Esophagus squamous epithelium (tissue), 5 donors: ENCODE measurements around the gene LENEP. TPM values are rescaled to one million over a fixed set of nuclear protein-coding genes. Genes with fewer than 3 reads are reported as not detected.
A peak's percentile ranks its signal among the peaks of the same experiment; 100 is the strongest.

Source experiments
- DNase-seq: peaks from one replicate; lab custom pipeline; 2025; lab: John Stamatoyannopoulos, UW
- H3K27ac ChIP-seq, 4 donors: fragments of 200-600 bp; sonication (generic); one replicate each; pipeline ENCODE4 v1.5.1; 2016 to 2019; ENCODE audit warnings: mild to moderate bottlenecking in 1 of 4
- H3K27me3 ChIP-seq, 4 donors: fragments of 200-600 bp; sonication (generic); 1 replicate in 3 of 4; 2 replicates in 1 of 4; pipeline versions ENCODE4 v1.5.1 to v1.6.0; 2017 to 2021; ENCODE audit warnings: antibody characterized with exemption in 1 of 4
- H3K36me3 ChIP-seq, 3 donors: fragments of 200-600 bp; sonication (generic); one replicate each; pipeline ENCODE4 v1.5.1; 2016 to 2019
- H3K4me1 ChIP-seq, 3 donors: fragments of 200-600 bp; sonication (generic); one replicate each; pipeline ENCODE4 v1.5.1; 2017 to 2019
- H3K4me3 ChIP-seq, 4 donors: fragments of 200-600 bp; sonication (generic); 1 replicate in 3 of 4; 2 replicates in 1 of 4; pipeline ENCODE4 v1.5.1; 2016 to 2019; ENCODE audit warnings: mild to moderate bottlenecking in 2 of 4, moderate library complexity in 1 of 4
- H3K9me3 ChIP-seq, 3 donors: fragments of 200-600 bp; sonication (generic); one replicate each; pipeline ENCODE4 v1.5.1; 2016 to 2019
- CTCF ChIP-seq, 6 experiments: fragments of 450-650 bp in 4 of 6; fragments of 200-600 bp in 2 of 6; sonication (generic) in 2 of 6; IDR thresholded peaks; one replicate each; pipeline ENCODE4 v1.5.1; 2016 to 2019; ENCODE audit warnings: antibody characterized with exemption in 6 of 6, mild to moderate bottlenecking in 4 of 6, moderate library complexity in 4 of 6
- POLR2A ChIP-seq, 4 donors: fragments of 450-650 bp; IDR thresholded peaks; one replicate each; pipeline ENCODE4 v1.6.1; 2017; ENCODE audit warnings: antibody characterized with exemption in 4 of 4, mild to moderate bottlenecking in 4 of 4, moderate library complexity in 3 of 4
- WGBS, 2 donors: methylation state at CpG; one replicate each; pipeline ENCODE4 v1.1.5; 2018; 5-methylcytosine and 5-hydroxymethylcytosine counted together
- intact Hi-C: fragments of 100-400 bp; cut with DNase I; formaldehyde crosslinking; loops from one replicate; pipeline ENCODE4 v1.15.0; 2022
- small RNA-seq, 4 donors: library from RNA; depleted of rRNA; stranded (forward); fragments of <200 nt; gene quantifications; one replicate each; pipeline ENCODE3, GENCODE V24; 2016
- total RNA-seq, 4 donors: library from RNA; depleted of rRNA; stranded (reverse); fragments of >200 nt; gene quantifications; one replicate each; pipeline ENCODE4 v1.1.0, GENCODE V29; 2016
- donor health status: DM: yes; HTN: yes; CAD: no.

The LENEP gene
- total RNA-seq, 4 donors from 2014 or later: not detected

GRCh38 chr1:155042789-155043188 lies 49.4 kb downstream of the LENEP start:
- Histone ChIP-seq H3K27ac (no peak overlapping the region), H3K9me3 (no peaks in the 10 kb centered on the region), H3K4me1 (peaks cover 14 to 56% (median 30%) of the 10 kb centered on the region in 3 donors), H3K36me3 (no peaks in the 10 kb centered on the region), H3K27me3 (no peaks in the 10 kb centered on the region), H3K4me3 (no peak overlapping the region)
- intact Hi-C loops: no loop called here
- TF ChIP-seq POLR2A (IDR thresholded peaks at IDR 0.05) (no peak), CTCF (IDR thresholded peaks at IDR 0.05) (no peak)
- no peak for DNase-seq
- WGBS, 2 donors: 81 to 85% methylated on average over 5 of the region's 5 CpGs

DNA sequence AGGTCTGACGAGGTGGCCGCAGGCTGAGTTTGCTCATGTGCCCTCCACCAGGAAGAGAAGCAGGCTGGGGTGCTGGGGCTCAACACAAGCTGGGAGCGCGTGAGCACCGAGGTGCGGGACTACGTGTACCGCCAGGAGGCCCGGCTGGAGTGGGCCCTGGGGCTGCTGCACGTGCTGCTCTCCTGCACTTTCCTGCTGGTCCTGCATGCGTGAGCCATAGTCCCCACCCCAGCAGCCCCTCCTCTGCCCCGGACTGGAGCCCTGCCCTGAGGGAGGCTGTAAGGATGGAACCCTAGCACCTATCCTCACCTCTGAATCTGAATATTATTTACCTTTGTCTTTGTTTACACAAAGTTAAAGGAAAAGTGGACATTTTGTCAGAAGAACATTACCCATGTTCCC lies 49.9 kb downstream of the LENEP start:
- Histone ChIP-seq H3K9me3 (no peaks in the 10 kb centered on the region), H3K27me3 (no peaks in the 10 kb centered on the region), H3K4me1 (peaks cover 11 to 55% (median 25%) of the 10 kb centered on the region in 3 donors), H3K4me3 (no peak overlapping the region), H3K27ac (no peak overlapping the region), H3K36me3 (no peaks in the 10 kb centered on the region)
- WGBS, 2 donors: 72 to 77% methylated on average over 4 to 11 of the region's 12 CpGs
- intact Hi-C loops: no loop called here
- DNase-seq: no peak
- TF ChIP-seq CTCF (IDR thresholded peaks at IDR 0.05) (no peak), POLR2A (IDR thresholded peaks at IDR 0.05) (no peak)

DNA sequence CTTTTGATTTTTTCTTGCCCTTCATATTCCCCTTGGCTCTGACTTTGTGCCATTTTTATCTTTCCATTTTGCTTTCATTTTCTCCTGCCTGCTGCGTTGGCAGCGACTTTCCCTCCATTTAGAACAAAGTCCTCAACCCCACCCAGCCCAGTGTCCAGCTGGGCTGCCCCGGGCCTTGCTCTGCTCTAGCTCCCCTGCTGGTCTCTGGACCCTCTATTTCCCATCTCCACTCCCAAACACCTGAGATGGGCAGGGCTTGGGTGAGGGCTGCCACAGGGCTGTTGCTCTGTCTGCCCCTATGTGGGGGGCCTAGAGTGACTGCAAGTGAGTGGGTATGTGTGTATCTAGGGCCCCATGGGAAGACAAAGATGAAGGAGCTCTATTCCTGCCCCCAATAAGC lies 50.4 kb downstream of the LENEP start:
- DNase-seq: no peak
- TF ChIP-seq CTCF (IDR thresholded peaks at IDR 0.05): no peak
- TF ChIP-seq POLR2A (IDR thresholded peaks at IDR 0.05): no peak
- Histone ChIP-seq H3K4me1 (peaks cover 6 to 55% (median 21%) of the 10 kb centered on the region in 3 donors), H3K36me3 (no peaks in the 10 kb centered on the region), H3K9me3 (no peaks in the 10 kb centered on the region), H3K27ac (peak overlapping the region in 1 of 4 donors; percentile 42), H3K27me3 (no peaks in the 10 kb centered on the region), H3K4me3 (no peak overlapping the region)
- WGBS, 2 donors: 43 to 56% methylated on average over 3 of the region's 3 CpGs
- intact Hi-C loops: no loop called here

Small RNA genes within 50 kb of the gene (small RNA-seq; reads per million reads assigned to genes)
- gene MIR4258 (0 to 0.15 (median 0.04) reads per million in 4 donors), gene RF00017 (0 reads per million in 4 donors)

Other genes with a start within 250 kb of the LENEP start
- 1 to 10 TPM in 1 of 4 donors, under 1 TPM in 3; 0.08 to 1.7 (median 0.50) TPM for gene KCNN3, start 123.3 kb upstream of the LENEP start, total RNA-seq
- 10 to 100 TPM; 29.0 to 38.2 (median 33.5) TPM for gene PMVK, start 56.9 kb upstream of the LENEP start, total RNA-seq
- gene PBXIP1, start 37.5 kb upstream of the LENEP start, total RNA-seq: 10 to 100 TPM; 11.1 to 51.1 (median 29.3) TPM
- 10 to 100 TPM; 14.4 to 18.8 (median 17.5) TPM for gene PYGO2, start 31.8 kb upstream of the LENEP start, total RNA-seq
- gene SHC1, start 22.8 kb upstream of the LENEP start, total RNA-seq: 10 to 100 TPM; 37.6 to 80.9 (median 65.8) TPM
- gene CKS1B, start 18.9 kb upstream of the LENEP start, total RNA-seq: 10 to 100 TPM; 34.9 to 72.8 (median 55.3) TPM
- gene FLAD1, start 10.2 kb upstream of the LENEP start, total RNA-seq: 10 to 100 TPM; 21.5 to 30.9 (median 29.5) TPM
- 100 to 1,000 TPM; 101 to 220 (median 113) TPM for gene ZBTB7B, start 9.2 kb downstream of the LENEP start, total RNA-seq
- gene DCST2, start 40.2 kb downstream of the LENEP start, total RNA-seq: 1 to 10 TPM in 1 of 4 donors, under 1 TPM in 3; 0.11 to 8.2 (median 0.18) TPM
- under 1 TPM in 1 of 4 donors, not detected in 3; 0.19 TPM for gene DCST1, start 40.2 kb downstream of the LENEP start, total RNA-seq
- gene ADAM15, start 57.7 kb downstream of the LENEP start, total RNA-seq: 100 to 1,000 TPM; 135 to 194 (median 183) TPM
- gene EFNA4, start 70.2 kb downstream of the LENEP start, total RNA-seq: 10 to 100 TPM in 3 of 4 donors, 1 to 10 TPM in 1; 8.1 to 22.9 (median 12.2) TPM
- 10 to 100 TPM; 20.0 to 25.8 (median 21.1) TPM for gene EFNA3, start 85.3 kb downstream of the LENEP start, total RNA-seq
- gene EFNA1, start 134.3 kb downstream of the LENEP start, total RNA-seq: 10 to 100 TPM; 30.2 to 42.9 (median 31.0) TPM
- 10 to 100 TPM; 21.4 to 27.2 (median 26.0) TPM for gene SLC50A1, start 142.3 kb downstream of the LENEP start, total RNA-seq
- gene DPM3, start 146.9 kb downstream of the LENEP start, total RNA-seq: 10 to 100 TPM; 33.1 to 67.7 (median 45.4) TPM
- gene KRTCAP2, start 179.7 kb downstream of the LENEP start, total RNA-seq: 100 to 1,000 TPM in 1 of 4 donors, 10 to 100 TPM in 3; 70.8 to 122 (median 73.8) TPM
- gene TRIM46, start 180.3 kb downstream of the LENEP start, total RNA-seq: under 1 TPM in 3 of 4 donors, not detected in 1; 0.30 to 0.53 (median 0.38) TPM
- 10 to 100 TPM in 3 of 4 donors, 1 to 10 TPM in 1; 8.7 to 18.5 (median 11.1) TPM for gene THBS3, start 214.3 kb downstream of the LENEP start, total RNA-seq
- gene MTX1, start 215.1 kb downstream of the LENEP start, total RNA-seq: 10 to 100 TPM; 34.0 to 59.1 (median 42.9) TPM